ENCODE results near the gene FBXL16. TPM values are rescaled to one million over a fixed set of nuclear protein-coding genes. Genes with fewer than 3 reads are reported as not detected.

Gene FBXL16
- total and polyA plus RNA-seq, 2 of the 13 experiments (the other 11 are each of a cell fraction or from before 2014, with no cell fraction given) = 0.22 to 2.0 TPM

DNA sequence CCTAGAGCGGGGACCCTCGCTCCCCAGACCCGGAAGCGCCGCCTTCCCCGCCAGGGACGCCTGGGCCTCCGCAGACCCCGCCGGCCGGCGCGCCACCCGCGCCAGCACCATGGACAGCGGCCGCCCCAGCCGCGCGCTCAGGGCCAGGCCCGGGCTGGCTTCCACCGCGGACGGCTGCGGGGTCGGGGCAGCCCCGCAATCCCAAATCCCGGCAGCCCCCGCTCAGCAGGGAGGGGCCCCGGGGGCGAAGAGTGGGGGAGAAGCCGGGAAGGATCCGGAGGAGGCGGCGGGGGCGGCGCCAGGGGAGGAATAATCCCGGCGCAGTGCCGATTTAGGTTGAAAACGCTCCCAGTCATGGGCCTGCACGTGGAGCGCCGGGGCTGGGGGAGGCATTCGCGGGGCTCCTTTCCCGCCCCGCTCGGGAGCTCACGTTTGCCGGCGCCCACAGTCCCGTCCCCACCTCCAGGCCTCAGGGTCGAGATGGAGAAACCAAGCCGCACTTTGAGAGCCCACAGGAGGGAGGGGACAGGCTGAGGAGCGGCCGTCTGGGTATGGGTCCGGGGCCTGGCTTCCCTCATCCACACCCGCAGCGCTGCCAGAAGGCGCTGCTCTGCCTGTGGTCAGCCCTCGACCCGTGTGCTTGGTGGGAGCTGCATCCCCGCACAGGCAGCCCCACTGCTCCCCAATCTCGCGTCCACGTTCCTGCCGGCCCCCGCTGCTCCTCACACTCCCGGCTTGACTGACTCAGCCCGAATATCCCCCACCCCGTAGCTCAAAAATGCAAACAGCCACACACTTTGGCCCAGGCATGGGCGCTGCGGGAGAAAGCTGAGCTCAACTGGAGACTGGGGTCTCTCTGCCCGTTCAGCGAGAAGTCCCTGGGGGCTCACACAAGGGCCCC, 4.7 kb downstream of the FBXL16 start (continued):
- TF ChIP-seq RBM22 (optimal IDR thresholded peaks at IDR 0.05; ENCODE audit: low read length) (no peak), ZNF367 (CRISPR knock-in tag; IDR thresholded peaks at IDR 0.05; ENCODE audit: borderline replicate concordance) (peak; percentile 89; the same call in 1 of the 2 replicates), ZNF34 (CRISPR knock-in tag; IDR thresholded peaks at IDR 0.05; ENCODE audit: borderline replicate concordance) (no peak), HMG20A (CRISPR knock-in tag; IDR thresholded peaks at IDR 0.05; ENCODE audit: borderline replicate concordance) (no peak), ZNF557 (CRISPR knock-in tag; IDR thresholded peaks at IDR 0.05) (no peak), ZNF382 (CRISPR knock-in tag; IDR thresholded peaks at IDR 0.05; ENCODE audit: borderline replicate concordance) (no peak), ZNF350 (CRISPR knock-in tag; IDR thresholded peaks at IDR 0.05; ENCODE audit: borderline replicate concordance, low read depth) (no peak), NR2F1 (CRISPR knock-in tag; IDR thresholded peaks at IDR 0.05) (no peak), EP300 (IDR thresholded peaks at IDR 0.05; ENCODE audit: low read depth in 2 of 2, low read length in 2 of 2) (no peak), EP300 (CRISPR knock-in tag; IDR thresholded peaks at IDR 0.05; ENCODE audit: borderline replicate concordance) (no peak), ZNF773 (CRISPR knock-in tag; IDR thresholded peaks at IDR 0.05; ENCODE audit: borderline replicate concordance) (peak; percentile 97; the same call in 1 of the 2 replicates), ZNF792 (CRISPR knock-in tag; IDR thresholded peaks at IDR 0.05) (0 out of 2 replicates have a peak, but pooled peaks have one; percentile 59), GPN1 (CRISPR knock-in tag; IDR thresholded peaks at IDR 0.05; ENCODE audit: borderline replicate concordance) (no peak), EHMT2 (IDR thresholded peaks at IDR 0.05; ENCODE audit: borderline replicate concordance, low read depth, low read length) (peak; percentile 77), ZNF552 (CRISPR knock-in tag; IDR thresholded peaks at IDR 0.05; ENCODE audit: borderline replicate concordance) (no peak), TEAD3 (CRISPR knock-in tag; optimal IDR thresholded peaks at IDR 0.05; ENCODE audit: borderline replicate concordance) (no peak), MAZ (IDR thresholded peaks at IDR 0.05; ENCODE audit: borderline replicate concordance, low read depth, low read length) (no peak), MAZ (CRISPR knock-in tag; IDR thresholded peaks at IDR 0.05; ENCODE audit: low read depth) (peak; percentile 61), ZFY (CRISPR knock-in tag; IDR thresholded peaks at IDR 0.05) (peak; percentile 50; the same call in 1 of the 2 replicates), SATB2 (CRISPR knock-in tag; IDR thresholded peaks at IDR 0.05) (peak; percentile 80; the same call in 1 of the 2 replicates), ZNF234 (CRISPR knock-in tag; conservative IDR thresholded peaks at IDR 0.05) (no peak)
- TF ChIP-seq, protein P1, sequence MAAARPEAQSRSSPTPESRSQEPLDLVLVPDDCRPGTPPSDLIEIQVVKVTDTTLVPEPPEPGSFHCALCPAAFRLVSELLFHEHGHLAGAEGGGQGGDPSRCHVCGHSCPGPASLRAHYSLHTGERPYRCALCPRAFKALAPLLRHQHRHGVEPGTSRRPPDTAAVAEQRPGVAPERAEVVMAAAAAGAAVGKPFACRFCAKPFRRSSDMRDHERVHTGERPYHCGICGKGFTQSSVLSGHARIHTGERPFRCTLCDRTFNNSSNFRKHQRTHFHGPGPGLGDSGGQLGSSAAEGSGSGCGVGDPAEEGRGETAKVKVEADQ (CRISPR knock-in tag; IDR thresholded peaks at IDR 0.05; ENCODE audit: borderline replicate concordance) = peak; percentile 81; the same call in 1 of the 2 replicates
- TF ChIP-seq, protein P2, sequence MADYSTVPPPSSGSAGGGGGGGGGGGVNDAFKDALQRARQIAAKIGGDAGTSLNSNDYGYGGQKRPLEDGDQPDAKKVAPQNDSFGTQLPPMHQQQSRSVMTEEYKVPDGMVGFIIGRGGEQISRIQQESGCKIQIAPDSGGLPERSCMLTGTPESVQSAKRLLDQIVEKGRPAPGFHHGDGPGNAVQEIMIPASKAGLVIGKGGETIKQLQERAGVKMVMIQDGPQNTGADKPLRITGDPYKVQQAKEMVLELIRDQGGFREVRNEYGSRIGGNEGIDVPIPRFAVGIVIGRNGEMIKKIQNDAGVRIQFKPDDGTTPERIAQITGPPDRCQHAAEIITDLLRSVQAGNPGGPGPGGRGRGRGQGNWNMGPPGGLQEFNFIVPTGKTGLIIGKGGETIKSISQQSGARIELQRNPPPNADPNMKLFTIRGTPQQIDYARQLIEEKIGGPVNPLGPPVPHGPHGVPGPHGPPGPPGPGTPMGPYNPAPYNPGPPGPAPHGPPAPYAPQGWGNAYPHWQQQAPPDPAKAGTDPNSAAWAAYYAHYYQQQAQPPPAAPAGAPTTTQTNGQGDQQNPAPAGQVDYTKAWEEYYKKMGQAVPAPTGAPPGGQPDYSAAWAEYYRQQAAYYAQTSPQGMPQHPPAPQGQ (CRISPR knock-in tag; IDR thresholded peaks at IDR 0.05; ENCODE audit: borderline replicate concordance) = no peak
- TF ChIP-seq, protein P3, sequence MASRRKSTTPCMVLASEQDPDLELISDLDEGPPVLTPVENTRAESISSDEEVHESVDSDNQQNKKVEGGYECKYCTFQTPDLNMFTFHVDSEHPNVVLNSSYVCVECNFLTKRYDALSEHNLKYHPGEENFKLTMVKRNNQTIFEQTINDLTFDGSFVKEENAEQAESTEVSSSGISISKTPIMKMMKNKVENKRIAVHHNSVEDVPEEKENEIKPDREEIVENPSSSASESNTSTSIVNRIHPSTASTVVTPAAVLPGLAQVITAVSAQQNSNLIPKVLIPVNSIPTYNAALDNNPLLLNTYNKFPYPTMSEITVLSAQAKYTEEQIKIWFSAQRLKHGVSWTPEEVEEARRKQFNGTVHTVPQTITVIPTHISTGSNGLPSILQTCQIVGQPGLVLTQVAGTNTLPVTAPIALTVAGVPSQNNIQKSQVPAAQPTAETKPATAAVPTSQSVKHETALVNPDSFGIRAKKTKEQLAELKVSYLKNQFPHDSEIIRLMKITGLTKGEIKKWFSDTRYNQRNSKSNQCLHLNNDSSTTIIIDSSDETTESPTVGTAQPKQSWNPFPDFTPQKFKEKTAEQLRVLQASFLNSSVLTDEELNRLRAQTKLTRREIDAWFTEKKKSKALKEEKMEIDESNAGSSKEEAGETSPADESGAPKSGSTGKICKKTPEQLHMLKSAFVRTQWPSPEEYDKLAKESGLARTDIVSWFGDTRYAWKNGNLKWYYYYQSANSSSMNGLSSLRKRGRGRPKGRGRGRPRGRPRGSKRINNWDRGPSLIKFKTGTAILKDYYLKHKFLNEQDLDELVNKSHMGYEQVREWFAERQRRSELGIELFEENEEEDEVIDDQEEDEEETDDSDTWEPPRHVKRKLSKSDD (CRISPR knock-in tag; IDR thresholded peaks at IDR 0.05; ENCODE audit: low read depth) = 0 out of 2 replicates have a peak, but pooled peaks have one; percentile 39
